Stimulated activated CD4-positive, alpha-beta T cell treated with anti-CD3 and anti-CD28 coated beads, Interleukin-12 subunit alpha, Interleukin-12 subunit beta, amount 100 ng/mL, for 48 hours (primary cell): ENCODE measurements around the gene TMTC2.

Source experiments
- DNase-seq, 3 donors: peaks; one replicate each; pipeline ENCODE4 v3.0.0-alpha.2; 2020; ENCODE audit warnings: low read depth in 2 of 3, low spot score in 1 of 3

The TMTC2 gene

DNA sequence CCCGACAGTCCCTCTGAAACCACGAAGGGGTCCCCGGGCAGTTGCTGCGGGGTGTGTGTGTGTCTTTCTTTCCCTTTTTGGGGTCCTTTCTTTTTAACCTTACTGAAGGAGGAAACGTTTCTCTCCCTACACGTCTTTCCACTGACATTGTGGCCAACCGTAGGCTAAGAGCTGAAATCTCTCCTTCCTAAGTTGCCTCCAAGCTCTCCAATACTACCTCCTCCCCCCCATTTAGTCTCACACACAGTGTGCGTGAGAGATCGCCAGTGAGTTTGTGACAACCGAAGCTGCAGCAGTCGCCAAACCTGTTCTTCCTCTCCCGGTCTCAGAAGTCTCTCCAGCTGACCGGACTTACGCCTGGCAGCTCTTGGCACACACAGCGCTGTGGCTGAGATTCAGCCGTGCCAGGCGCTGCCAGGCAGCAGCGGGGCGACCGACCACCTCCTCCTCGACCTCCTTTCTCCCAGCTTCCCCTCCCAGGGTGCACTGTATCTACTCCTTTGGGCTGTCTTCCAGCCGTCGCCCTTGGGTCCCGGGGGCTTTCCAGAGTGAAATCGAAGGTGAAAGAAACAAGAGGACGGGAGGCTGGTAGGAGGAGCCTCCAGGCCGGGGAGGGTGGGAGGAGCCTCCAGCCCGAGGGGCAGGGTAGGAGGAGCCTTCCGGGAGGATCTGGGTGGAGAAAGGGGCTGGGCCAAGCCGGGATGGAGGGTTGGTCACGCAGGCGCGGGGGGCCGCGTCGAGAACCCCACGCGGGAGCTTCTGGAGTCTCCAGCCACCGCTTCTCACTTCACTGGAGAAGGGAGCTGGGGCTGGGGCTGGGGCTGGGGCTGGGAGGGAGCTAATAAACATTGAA, at the start of gene TMTC2:
Gene TMTC2 (plus strand): TSS at position 739 of the 853 bp plus-strand sequence.
- DNase-seq, result peak; percentile 82 to 87 (median 87)

DNA sequence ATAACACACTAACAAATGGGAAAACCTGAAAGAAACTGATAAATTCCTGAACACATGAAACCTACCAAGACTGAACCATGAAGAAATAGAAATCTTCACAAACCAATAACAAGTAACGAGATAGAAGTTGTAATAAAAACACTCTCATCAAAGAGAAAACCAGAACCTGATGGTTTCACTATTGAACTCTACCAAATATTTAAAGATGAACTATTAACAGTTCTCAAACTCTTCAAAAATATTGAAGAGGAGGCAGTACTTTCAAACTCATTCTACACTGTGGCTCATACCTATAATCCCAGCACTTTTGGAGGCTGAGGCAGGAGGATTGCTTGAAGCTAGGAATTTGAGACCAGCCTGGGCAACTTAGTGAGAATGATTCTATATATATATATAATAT, 48.4 kb upstream of the TMTC2 start:
- no peak for DNase-seq

DNA sequence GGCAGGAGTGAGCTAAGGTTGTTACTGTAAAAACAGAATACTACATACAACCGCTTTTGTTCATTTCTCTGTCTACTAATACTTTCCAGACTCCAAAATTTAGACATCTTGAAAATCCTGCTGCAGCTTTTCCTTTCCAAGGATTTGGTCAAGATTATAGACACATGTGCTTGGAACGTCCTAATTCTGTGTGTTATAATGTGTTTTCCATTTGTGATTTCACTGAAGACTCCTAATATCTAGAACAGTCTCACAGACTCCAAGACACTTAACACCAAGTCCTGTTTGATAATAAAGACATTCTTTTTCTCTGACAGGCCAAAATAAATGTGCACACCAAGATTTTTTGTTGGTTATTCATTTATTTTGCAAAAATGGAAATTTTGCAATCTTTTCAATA, 41.8 kb upstream of the TMTC2 start:
- no peak for DNase-seq

- DNase-seq, result no peak
Measured at GRCh38 chr12:82645414-82645813, 41.3 kb upstream of the TMTC2 start.

GRCh38 chr12:82647853-82648252, 38.9 kb upstream of the TMTC2 start:
- no peak for DNase-seq

GRCh38 chr12:82648259-82648909, 38.3 kb upstream of the TMTC2 start:
- DNase-seq, result no peak

DNA sequence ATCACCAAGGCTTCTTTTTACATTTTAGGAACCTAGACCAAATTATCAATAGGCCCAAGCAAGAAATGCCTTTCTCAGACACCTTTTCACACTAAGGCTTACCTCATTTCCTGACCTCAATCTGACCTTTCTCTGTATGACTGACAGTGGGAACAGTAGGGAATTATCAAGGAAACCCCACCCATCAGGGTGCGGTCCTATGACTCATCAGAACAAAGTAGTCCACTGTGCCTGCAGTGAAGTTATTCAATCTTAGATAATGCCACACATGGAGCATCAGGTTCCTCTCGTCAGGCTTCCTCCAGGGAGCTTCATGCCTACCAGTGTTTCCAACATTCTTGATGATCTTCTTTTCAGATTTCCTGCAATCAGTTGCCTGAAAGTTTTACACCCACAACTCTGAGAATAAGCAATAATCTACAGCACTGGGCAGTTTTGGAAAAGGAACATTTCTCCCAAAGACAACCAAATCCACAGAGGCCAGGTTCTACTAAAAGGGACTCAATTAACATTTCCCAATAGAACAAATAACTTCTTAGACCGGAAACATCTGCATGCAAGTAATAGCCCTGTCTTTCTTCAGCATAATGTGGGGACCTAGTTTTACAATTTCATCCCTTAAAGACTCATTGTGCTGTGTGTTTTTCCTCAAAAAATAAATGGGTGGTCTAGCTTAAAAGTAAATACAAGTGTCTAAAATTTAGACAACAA, 35.9 kb upstream of the TMTC2 start:
- DNase-seq, result no peak

DNA sequence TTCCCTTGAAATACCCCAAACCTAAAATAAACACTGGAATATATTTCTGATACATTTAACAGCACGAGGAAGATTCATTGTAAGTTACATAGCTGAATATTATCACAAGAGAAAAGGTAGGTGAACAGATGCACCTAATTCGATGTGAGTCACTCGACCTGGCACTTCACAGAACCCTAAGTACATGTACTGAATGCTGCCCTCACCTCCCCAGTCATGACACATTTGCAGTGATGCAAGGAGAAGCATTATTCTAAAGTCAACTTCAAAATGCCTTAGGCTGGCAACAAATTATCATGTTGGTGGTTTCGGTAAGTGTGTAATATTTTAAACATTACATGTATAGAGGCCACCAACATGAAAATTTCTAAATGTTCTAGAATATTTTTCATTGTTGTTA, 35.2 kb upstream of the TMTC2 start:
- no peak for DNase-seq

DNA sequence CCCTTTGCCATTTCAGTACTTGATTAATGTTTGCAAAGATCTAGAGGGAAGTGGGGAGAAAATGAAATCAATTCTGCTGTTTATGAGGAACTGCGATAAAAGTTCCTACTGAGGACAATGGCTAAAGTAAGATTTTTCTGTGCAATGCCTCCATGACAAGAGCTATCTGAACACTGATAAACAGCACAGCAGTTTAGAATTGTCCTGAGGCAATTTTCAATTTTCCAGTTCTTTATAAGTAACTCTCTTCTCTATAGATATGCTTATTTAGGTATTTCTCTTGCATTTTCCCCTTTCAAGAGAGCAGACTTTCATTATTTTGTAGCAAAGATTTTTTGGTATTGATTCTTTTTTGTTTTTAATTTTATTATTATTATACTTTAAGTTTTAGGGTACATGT, 34.6 kb upstream of the TMTC2 start:
- no peak for DNase-seq

- no peak for DNase-seq
Measured at GRCh38 chr12:82655751-82656150, 31.0 kb upstream of the TMTC2 start.

- DNase-seq, result no peak
Measured at GRCh38 chr12:82659343-82660207, 27.1 kb upstream of the TMTC2 start.

DNA sequence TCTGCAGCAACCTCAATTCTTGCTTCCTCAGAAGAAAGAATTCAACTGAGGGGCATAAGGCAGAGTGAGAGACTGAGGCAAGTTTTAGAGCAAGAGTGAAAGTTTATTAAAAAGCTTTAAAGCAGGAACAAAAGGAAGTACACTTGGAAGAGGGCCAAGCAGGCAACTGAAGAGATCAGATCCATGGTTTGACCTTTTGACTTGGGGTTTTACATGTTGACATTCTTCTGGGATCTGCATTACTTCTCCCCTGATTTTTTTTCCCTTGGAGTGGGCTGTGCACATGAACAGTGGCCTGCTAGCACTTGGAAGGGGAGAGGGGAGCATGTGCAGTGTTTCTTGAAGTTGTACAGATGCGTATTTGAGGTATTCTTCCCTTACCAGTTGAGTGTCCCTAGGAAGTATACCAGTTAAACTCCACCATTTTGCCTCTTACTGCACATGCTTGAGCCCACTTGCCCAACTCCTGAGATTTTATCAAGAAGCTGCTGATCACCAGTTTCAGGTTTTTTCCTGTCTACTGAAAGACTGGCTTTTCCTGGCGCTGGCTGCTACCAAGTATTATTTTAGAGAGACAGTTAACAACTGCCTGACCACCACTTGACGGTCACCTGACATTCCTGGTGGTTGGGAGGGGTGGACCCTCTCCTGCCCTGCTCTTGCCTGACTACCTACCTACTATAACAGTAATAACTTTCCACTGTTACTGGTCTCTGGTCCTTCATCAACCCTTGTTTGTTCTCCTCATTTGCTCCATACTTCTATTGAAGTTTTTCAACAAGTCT, 26.0 kb upstream of the TMTC2 start:
- DNase-seq, result no peak

GRCh38 chr12:82663893-82664292, 22.8 kb upstream of the TMTC2 start:
- DNase-seq, result no peak

DNA sequence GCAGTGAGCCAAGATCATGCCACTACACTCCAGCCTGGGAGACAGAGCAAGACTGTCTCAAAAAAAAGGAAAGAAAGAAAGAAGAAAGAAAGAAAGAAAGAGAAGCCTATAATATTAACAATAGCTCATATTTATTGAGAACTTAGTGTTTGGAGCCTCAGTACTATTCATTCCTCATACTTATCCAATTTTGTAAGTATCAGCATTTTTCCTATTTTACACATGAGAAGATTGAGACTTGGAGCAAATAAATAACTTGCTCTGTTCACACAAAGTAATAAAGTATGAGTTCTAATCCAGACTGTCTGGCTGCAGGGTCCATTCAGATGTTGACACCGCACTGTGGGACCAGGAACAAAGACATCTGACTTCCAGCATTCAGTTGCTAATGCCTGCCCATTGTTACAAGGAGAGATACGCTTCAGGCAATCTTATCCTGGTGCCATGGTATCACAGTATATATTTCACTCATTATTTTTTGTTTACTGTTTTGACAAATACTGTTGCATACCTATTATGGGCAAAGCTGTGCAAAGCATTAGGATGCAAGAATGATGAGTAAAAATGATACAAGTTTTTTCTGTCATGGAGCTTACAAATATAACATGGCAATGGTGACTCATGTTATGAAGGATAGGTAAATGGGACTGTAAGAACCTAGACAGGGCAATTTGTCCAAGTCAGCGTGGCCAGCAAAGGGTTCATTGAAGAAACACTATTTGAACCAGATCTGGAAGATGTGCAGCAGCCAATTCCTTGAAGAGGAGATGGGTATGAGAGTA, 21.4 kb upstream of the TMTC2 start:
- DNase-seq, result no peak

DNA sequence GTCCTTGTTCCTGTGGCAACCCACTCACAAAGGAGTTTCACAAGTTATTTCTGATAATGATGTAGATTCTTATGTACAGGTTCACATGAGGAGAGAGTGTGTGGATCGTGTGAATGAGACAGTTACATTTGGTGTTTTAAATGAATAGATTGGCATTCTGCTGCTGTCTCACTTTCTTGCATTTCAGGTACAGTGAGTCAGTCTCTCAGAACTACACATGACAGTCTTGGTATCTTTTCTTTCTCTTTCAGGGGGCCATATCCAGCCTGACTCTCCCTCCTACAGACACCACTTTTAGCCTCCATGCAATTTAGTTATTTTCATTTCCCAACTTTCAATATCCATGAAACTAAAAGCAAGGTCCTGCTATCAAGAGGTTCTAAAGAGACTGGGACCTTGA, 19.9 kb upstream of the TMTC2 start:
- no peak for DNase-seq

- no peak for DNase-seq
Measured at GRCh38 chr12:82671673-82672195, 15.0 kb upstream of the TMTC2 start.

DNA sequence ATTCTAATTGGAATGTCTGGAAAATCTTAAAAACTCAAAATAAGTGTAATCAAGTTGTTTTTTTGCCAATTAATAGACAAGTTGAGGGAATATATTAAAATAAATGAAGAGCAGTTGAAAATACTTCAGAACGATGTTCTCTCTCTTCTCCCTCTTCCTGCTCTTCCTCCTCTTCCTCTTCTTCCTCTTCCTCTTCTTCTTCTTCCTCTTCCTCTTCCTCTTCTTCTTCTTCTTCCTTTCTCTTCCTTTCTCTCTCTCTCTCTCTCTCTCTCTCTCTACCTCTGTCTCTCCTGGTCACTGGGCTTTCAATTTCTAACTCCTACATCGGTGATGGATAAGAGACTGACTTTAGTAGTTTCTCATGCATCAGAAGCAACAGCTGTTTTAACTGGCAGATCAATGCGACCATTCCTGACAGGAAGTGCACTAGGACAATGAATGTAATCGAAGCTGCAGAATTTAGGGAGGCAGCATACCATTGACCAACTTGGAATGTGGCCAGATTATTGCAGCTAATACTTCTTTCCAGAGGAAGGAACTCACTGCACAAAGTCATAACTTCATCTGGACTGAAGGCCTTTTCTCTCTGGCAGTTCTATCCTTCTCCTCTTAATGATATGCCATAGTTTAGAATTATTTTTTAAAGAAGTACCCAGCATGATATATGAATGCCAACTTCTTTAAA, 13.8 kb upstream of the TMTC2 start:
- no peak for DNase-seq

- no peak for DNase-seq
Measured at GRCh38 chr12:82673698-82674097, 13.0 kb upstream of the TMTC2 start.

GRCh38 chr12:82675246-82675645, 11.5 kb upstream of the TMTC2 start:
- no peak for DNase-seq
